ENCODE results near the gene GPR173.

GRCh38 chrX:53125506-53125905 lies 76.9 kb downstream of the GPR173 start:
- TF ChIP-seq JAZF1 (CRISPR knock-in tag; IDR thresholded peaks at IDR 0.05) (no peak), CTCF (IDR thresholded peaks at IDR 0.05) (no peak), SP1 (CRISPR knock-in tag; conservative IDR thresholded peaks at IDR 0.05) (no peak), ATF2 (CRISPR knock-in tag; IDR thresholded peaks at IDR 0.05; ENCODE audit: borderline replicate concordance, low read depth) (no peak), TEAD4 (CRISPR knock-in tag; IDR thresholded peaks at IDR 0.05) (no peak), MXD4 (CRISPR knock-in tag; IDR thresholded peaks at IDR 0.05; ENCODE audit: borderline replicate concordance) (no peak), ZNF396 (CRISPR knock-in tag; IDR thresholded peaks at IDR 0.05; ENCODE audit: borderline replicate concordance) (no peak), MLX (CRISPR knock-in tag; IDR thresholded peaks at IDR 0.05) (no peak), ATF3 (CRISPR knock-in tag; conservative IDR thresholded peaks at IDR 0.05) (no peak), ZNF671 (CRISPR knock-in tag; IDR thresholded peaks at IDR 0.05) (no peak), ZBTB43 (CRISPR knock-in tag; IDR thresholded peaks at IDR 0.05) (no peak), SMAD4 (CRISPR knock-in tag; IDR thresholded peaks at IDR 0.05) (no peak)

All from WTC11 (cell line).